H1 (cell line): Measurements from ENCODE around the gene KRTAP9-2. TPM values are rescaled to one million over a fixed set of nuclear protein-coding genes. Genes with fewer than 3 reads are reported as not detected.

Source experiments
- ASH2L ChIP-seq: fragments of 200-600, 300-600 bp; sonication (generic); IDR thresholded peaks from one replicate; pipeline ENCODE4 v1.7.1; 2017; ENCODE audit warnings: low read length
- CBX5 ChIP-seq: fragments of 300-800, 300-1000 bp; sonication (generic); IDR thresholded peaks from 2 replicates; pipeline ENCODE4 v1.7.1; 2016; ENCODE audit warnings: antibody characterized with exemption, low read length, low read depth
- CHD7 ChIP-seq: fragments of 300-600 bp; sonication (generic); IDR thresholded peaks from 2 replicates; pipeline ENCODE4 v1.7.1; 2012; ENCODE audit warnings: low read length, moderate library complexity, mild to moderate bottlenecking, inconsistent platforms; ENCODE audit not compliant: insufficient replicate concordance
- CREB1 ChIP-seq: IDR thresholded peaks from 2 replicates; pipeline ENCODE4 v1.6.1; 2012; ENCODE audit warnings: inconsistent platforms
- GTF2F1 ChIP-seq: IDR thresholded peaks from 2 replicates; pipeline ENCODE4 v1.6.1; 2012; ENCODE audit warnings: low read depth, low read length, improper control_type of control experiment, borderline replicate concordance
- POLR2A ChIP-seq, 2 experiments: IDR thresholded peaks; 1 replicate in 1 of 2; 2 replicates in 1 of 2; pipeline ENCODE4 v1.6.1; 2011; ENCODE audit warnings: low read depth in 2 of 2, low read length in 2 of 2, mild to moderate bottlenecking in 2 of 2; ENCODE audit errors: control extremely low read depth in 1 of 2
- POU5F1 ChIP-seq: IDR thresholded peaks from 2 replicates; pipeline ENCODE4 v1.6.1; 2011; ENCODE audit warnings: low read depth, mild to moderate bottlenecking, low read length, moderate library complexity
- RBBP5 ChIP-seq: IDR thresholded peaks from 2 replicates; pipeline ENCODE4 v1.7.1; 2012; ENCODE audit warnings: low read depth, mild to moderate bottlenecking, inconsistent platforms, low read length, moderate library complexity, borderline replicate concordance
- RFX5 ChIP-seq: IDR thresholded peaks from 2 replicates; pipeline ENCODE4 v1.6.1; 2011; ENCODE audit warnings: low read depth, low read length, improper control_type of control experiment, borderline replicate concordance
- SP2 ChIP-seq: IDR thresholded peaks from 2 replicates; pipeline ENCODE4 v1.6.1; 2012; ENCODE audit warnings: mild to moderate bottlenecking, low read length, inconsistent platforms
- SUZ12 ChIP-seq: fragments of 200-600 bp; sonication (generic); IDR thresholded peaks from 2 replicates; pipeline ENCODE4 v1.6.1; 2012; ENCODE audit warnings: mild to moderate bottlenecking, inconsistent platforms, low read length, moderate library complexity, mixed read lengths
- TAF1 ChIP-seq: IDR thresholded peaks from 2 replicates; pipeline ENCODE4 v1.6.1; 2011; ENCODE audit warnings: mild to moderate bottlenecking, low read depth, low read length
- polyA plus RNA-seq, 7 experiments: library from polyadenylated mRNA; depleted of rRNA in 3 of 7; stranded (reverse) in 5 of 7; unstranded in 2 of 7; fragments of >200 nt in 5 of 7; fragments of 200-250 nt in 2 of 7; gene quantifications; 1 replicate in 5 of 7; 2 replicates in 1 of 7; 4 replicates in 1 of 7; pipeline versions ENCODE4 v1.2.1 to v1.2.3, GENCODE V29; 2011 to 2013; ENCODE audit warnings: missing spikeins in 2 of 7, mixed read lengths in 2 of 7
- total RNA-seq: library from RNA; stranded (reverse); fragmentation: NEBNext Ultra II Directional; extraction: Animal tissue kit (Norgen Biotek cat#: 25700); gene quantifications from 2 replicates; pipeline ENCODE4 v1.2.1, GENCODE V29; 2021

KRTAP9-2 gene
- total and polyA plus RNA-seq, 2 of the 8 experiments (the other 6 are each of a cell fraction or from before 2014, with no cell fraction given), result not detected

GRCh38 chr17:41256291-41256685 is 29.8 kb downstream of the KRTAP9-2 start (continued):
- TF ChIP-seq CHD7, result no peak
- no peak for TF ChIP-seq CBX5
- no peak for TF ChIP-seq TAF1
- TF ChIP-seq GTF2F1, result no peak
- TF ChIP-seq SP2, result no peak
- TF ChIP-seq ASH2L, result no peak
- no peak for TF ChIP-seq RBBP5
- TF ChIP-seq CREB1, result no peak
- TF ChIP-seq POU5F1, result no peak
- TF ChIP-seq POLR2A (IDR thresholded peaks at IDR 0.05; ENCODE audit: control extremely low read depth in 1 of 2, low read depth in 2 of 2, low read length in 2 of 2), result no peak
- TF ChIP-seq RFX5, result no peak
- TF ChIP-seq SUZ12, result no peak
